ENCODE data around the gene NDFIP2. TPM values are rescaled to one million over a fixed set of nuclear protein-coding genes. Genes with fewer than 3 reads are reported as not detected.

The NDFIP2 gene
- total and polyA plus RNA-seq, 3 experiments from 2014 or later, result 5.6 to 102 (median 94.4) TPM

DNA sequence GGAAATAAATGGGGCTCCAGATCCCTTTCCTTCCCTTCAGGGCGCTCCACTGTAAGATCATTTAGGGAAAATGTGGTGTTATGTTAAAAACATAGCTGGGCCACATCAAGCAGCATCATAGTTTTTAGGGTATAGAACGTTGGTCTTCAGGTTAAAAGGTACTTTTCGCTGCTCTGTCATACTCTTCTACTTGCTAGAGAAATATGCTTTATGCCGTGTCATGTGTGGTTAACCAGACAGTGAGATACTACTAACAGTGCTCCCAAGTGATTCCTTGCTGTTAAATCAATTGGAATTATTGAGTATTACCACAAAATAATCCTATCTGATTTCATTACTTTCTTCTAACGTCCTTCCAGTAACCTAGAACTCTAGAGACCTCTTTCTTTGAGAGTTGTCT is 1.1 kb upstream of the NDFIP2 start:
- Histone ChIP-seq H3K27ac (ENCODE audit: low read depth, low read length) (no peak overlapping the region), H3K4me3 (ENCODE audit: low read length) (no peak overlapping the region), H3K4me1 (ENCODE audit: insufficient read depth, low read length) (peaks cover 24% of the 10 kb centered on the region), H3K27me3 (ENCODE audit: insufficient read depth, low read length, poor library complexity, severe bottlenecking) (no peaks in the 10 kb centered on the region), H3K9me3 (ENCODE audit: low read length) (no peaks in the 10 kb centered on the region), H3K36me3 (ENCODE audit: insufficient read depth, low read length) (no peaks in the 10 kb centered on the region)
- H3K36me3 Mint-ChIP-seq, result peaks cover 0 to 2% (median 0%) of the 10 kb centered on the region in 3 donors
- ChIA-PET CTCF (interaction anchor here (2.0 to 2.4 kb wide), 2 partner anchors 22 to 56 kb away, joined by 5 to 16 read pairs; no protein-coding TSS in a partner anchor), POLR2A (no interaction called here)
- H3K27ac Mint-ChIP-seq, result peak overlapping the region in 7 of 8 donors; percentile 61 to 96 (median 91)
- DNase-seq, result peak in 2 of 5 donors; percentile 1 to 8
- H3K4me3 Mint-ChIP-seq, result peak overlapping the region in 5 of 7 donors; percentile 90 to 93 (median 92)
- H3K9me3 Mint-ChIP-seq, result no peaks in the 10 kb centered on the region
- peaks cover 22 to 39% (median 38%) of the 10 kb centered on the region in 3 donors for H3K4me1 Mint-ChIP-seq
- H3K27me3 Mint-ChIP-seq, result peaks cover 0 to 1% of the 10 kb centered on the region in 2 donors

DNA sequence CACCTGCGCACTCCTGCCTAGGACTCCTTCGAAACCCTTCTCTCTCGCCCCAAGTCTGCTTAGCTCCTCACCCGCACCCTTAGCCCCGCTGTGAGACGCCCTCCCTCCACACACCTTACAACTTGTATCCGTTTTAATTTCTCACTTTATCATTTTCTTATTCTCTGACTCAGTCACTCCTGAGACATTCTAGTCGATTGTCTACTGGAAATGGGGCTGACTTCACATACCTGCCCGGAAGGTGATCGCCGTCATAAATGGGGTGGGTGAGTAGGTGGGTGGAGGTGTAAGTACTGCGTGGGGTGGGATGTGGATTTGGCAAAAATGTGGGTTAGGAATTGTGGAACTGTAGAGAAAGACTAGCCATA is 714 bp downstream of the NDFIP2 start:
- Mint-ChIP-seq H3K9me3 (no peaks in the 10 kb centered on the region), H3K27ac (peak overlapping the region; percentile 48 to 96 (median 89)), H3K4me3 (peak overlapping the region; percentile 87 to 93 (median 92)), H3K4me1 (peaks cover 22 to 48% (median 45%) of the 10 kb centered on the region in 3 donors), H3K36me3 (peaks cover 0 to 3% (median 2%) of the 10 kb centered on the region in 3 donors), H3K27me3 (peaks cover 0 to 1% of the 10 kb centered on the region in 2 donors)
- H3K4me3 ChIP-seq (ENCODE audit: low read length), result peak overlapping the region; percentile 77
- peaks cover 24% of the 10 kb centered on the region for H3K4me1 ChIP-seq (ENCODE audit: insufficient read depth, low read length)
- no peaks in the 10 kb centered on the region for H3K9me3 ChIP-seq (ENCODE audit: low read length)
- H3K36me3 ChIP-seq (ENCODE audit: insufficient read depth, low read length), result no peaks in the 10 kb centered on the region
- CTCF ChIA-PET, result interaction anchor here (0.8 to 2.4 kb wide), 9 partner anchors 13 to 90 kb away, joined by 3 to 16 read pairs (median 4); no protein-coding TSS in a partner anchor
- POLR2A ChIA-PET, result interaction anchor here (0.7 to 1.5 kb wide), 2 partner anchors 40 to 76 kb away, joined by 8 to 9 read pairs; partner anchors contain the start of gene RBM26
- no peaks in the 10 kb centered on the region for H3K27me3 ChIP-seq (ENCODE audit: insufficient read depth, low read length, poor library complexity, severe bottlenecking)
- peak overlapping the region; percentile 68 for H3K27ac ChIP-seq (ENCODE audit: low read depth, low read length)
- DNase-seq, result peak; percentile 26 to 59 (median 32)

- Mint-ChIP-seq H3K27ac (peak overlapping the region in 5 of 8 donors; percentile 83 to 96 (median 91)), H3K4me1 (peaks cover 22 to 48% (median 45%) of the 10 kb centered on the region in 3 donors), H3K9me3 (no peaks in the 10 kb centered on the region), H3K27me3 (peaks cover 0 to 1% of the 10 kb centered on the region in 2 donors), H3K36me3 (peaks cover 0 to 3% (median 2%) of the 10 kb centered on the region in 3 donors), H3K4me3 (peak overlapping the region; percentile 87 to 93 (median 92))
- H3K27ac ChIP-seq (ENCODE audit: low read depth, low read length), result no peak overlapping the region
- H3K9me3 ChIP-seq (ENCODE audit: low read length), result no peaks in the 10 kb centered on the region
- H3K27me3 ChIP-seq (ENCODE audit: insufficient read depth, low read length, poor library complexity, severe bottlenecking), result no peaks in the 10 kb centered on the region
- no peak for DNase-seq
- ChIA-PET POLR2A (interaction anchor here (0.6 to 0.7 kb wide), 2 partner anchors 39 to 143 kb away, joined by 5 to 9 read pairs; no protein-coding TSS in a partner anchor), CTCF (interaction anchor here (1.6 to 2.2 kb wide), 3 partner anchors 31 to 90 kb away, joined by 4 to 7 read pairs (median 6); no protein-coding TSS in a partner anchor)
- no peak overlapping the region for H3K4me3 ChIP-seq (ENCODE audit: low read length)
- H3K36me3 ChIP-seq (ENCODE audit: insufficient read depth, low read length), result no peaks in the 10 kb centered on the region
- peaks cover 24% of the 10 kb centered on the region for H3K4me1 ChIP-seq (ENCODE audit: insufficient read depth, low read length)
These were observed 1.5 kb downstream of the NDFIP2 start for GRCh38 chr13:79482281-79482970.

DNA sequence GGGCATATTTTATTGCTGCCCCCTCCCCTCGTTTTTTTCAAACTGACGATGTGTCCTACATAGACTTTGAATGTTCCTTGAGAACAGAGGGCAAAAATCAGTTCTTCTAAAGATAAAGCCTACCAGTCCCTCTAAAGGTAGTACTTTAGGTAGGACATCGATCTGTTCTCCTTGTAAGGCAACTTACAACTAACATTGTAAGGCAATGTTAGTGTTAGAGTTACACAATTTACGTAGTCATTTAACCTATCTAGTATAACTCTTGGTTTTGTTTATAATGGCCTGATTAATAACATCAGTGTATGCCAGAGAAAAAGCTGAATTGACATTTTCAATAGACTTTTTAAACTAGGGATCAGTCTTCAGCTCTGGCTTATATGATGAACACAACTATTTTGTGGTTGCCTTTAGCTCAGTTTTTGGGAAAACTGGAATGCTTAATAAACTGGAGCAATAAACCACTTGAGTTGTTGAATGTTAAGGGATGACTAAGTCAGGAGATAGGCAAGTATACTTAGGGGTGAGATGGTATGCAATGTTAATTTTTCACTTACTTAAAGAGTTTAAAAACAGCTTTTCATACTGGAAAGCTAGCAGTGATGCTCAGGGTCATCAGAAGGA is 2.2 kb downstream of the NDFIP2 start:
- Histone ChIP-seq H3K36me3 (ENCODE audit: insufficient read depth, low read length) (no peaks in the 10 kb centered on the region), H3K4me1 (ENCODE audit: insufficient read depth, low read length) (peaks cover 24% of the 10 kb centered on the region), H3K27ac (ENCODE audit: low read depth, low read length) (no peak overlapping the region), H3K4me3 (ENCODE audit: low read length) (no peak overlapping the region), H3K9me3 (ENCODE audit: low read length) (no peaks in the 10 kb centered on the region), H3K27me3 (ENCODE audit: insufficient read depth, low read length, poor library complexity, severe bottlenecking) (no peaks in the 10 kb centered on the region)
- peaks cover 22 to 53% (median 45%) of the 10 kb centered on the region in 3 donors for H3K4me1 Mint-ChIP-seq
- no peaks in the 10 kb centered on the region for H3K9me3 Mint-ChIP-seq
- CTCF ChIA-PET, result interaction anchor here (1.8 to 2.2 kb wide), 2 partner anchors 58 to 91 kb away, joined by 6 to 7 read pairs; no protein-coding TSS in a partner anchor
- peak overlapping the region in 3 of 7 donors; percentile 2 to 44 (median 21) for H3K4me3 Mint-ChIP-seq
- H3K36me3 Mint-ChIP-seq, result peaks cover 0 to 5% (median 2%) of the 10 kb centered on the region in 3 donors
- H3K27me3 Mint-ChIP-seq, result peaks cover 0 to 1% of the 10 kb centered on the region in 2 donors
- DNase-seq, result no peak
- POLR2A ChIA-PET, result no interaction called here
- no peak overlapping the region for H3K27ac Mint-ChIP-seq

DNA sequence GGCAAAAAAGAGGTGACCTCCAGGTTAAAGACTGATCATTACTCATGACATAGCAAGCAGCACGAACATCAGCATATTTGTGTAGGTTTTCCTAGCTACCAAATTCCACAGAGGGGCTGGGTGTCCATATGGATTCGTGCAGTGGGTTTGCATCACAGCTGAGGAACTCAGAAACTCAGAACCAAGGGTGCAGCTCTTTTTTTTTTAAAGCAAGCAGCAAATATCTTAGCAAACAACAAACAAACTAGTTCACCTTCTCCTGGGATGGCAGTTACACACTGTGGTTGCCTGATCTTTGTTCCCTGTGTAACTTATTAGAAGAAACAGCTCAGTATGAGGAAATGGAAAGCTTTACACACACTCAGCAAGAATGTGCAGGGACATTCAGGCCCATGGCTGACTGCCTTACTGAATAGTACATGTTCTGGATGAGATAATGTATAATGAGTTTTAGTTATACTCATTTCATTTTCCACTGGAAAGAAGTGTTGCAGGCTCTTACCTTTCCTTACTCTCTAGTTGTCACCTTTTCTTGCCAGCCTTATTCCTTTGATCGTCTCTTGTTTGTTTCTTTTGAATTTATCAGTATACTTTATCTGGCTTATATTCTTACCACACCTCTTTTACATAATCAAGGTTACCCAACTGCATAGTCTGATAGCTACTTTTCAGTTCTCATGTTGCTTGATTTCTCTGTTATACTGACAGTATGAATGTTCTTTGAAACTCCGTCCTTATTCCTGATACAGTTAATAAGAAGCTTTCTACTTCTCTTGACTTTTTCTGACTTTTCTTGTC is 4.3 kb downstream of the NDFIP2 start:
- no peak for DNase-seq
- Mint-ChIP-seq H3K4me3 (peak overlapping the region in 1 of 7 donors; percentile 6), H3K36me3 (peaks cover 2 to 7% (median 5%) of the 10 kb centered on the region in 3 donors)

DNA sequence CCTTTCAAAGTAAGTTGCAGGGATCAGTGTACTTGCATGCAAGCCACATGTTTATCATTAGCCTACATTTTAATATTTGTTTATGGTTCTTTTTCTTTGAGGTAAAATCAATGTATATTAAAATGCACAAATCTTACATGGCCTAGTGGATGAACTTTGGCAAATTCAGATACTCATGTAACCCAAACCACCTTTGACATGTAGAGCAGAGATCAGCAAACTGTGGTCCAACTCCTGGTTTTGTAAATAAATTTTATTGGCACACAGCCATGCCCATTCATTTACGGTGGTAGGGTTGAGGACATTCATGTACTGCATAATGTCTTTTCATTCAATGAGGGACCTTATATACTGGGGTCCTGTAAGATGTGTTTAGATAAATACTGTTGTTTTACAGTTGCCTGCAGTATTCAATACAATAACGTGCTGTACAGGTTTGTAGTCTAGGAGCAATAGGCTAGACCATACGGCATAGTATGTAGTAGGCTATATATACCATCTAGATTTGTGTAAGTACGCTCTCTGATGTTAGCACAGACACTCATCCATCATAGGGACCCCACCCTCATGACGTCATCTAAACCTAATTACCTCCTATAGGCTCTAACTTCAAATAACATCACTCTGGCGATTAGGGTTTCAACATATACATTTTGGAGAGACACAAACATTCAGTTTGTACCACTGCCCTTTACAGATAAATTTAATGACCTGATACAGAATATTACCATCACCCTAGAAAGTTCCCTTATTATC is 5.7 kb downstream of the NDFIP2 start:
- H3K4me3 ChIP-seq (ENCODE audit: low read length), result no peak overlapping the region
- H3K4me1 ChIP-seq (ENCODE audit: insufficient read depth, low read length), result peaks cover 16% of the 10 kb centered on the region
- Mint-ChIP-seq H3K27me3 (no peaks in the 10 kb centered on the region), H3K36me3 (peaks cover under 1 to 7% (median 5%) of the 10 kb centered on the region in 3 donors), H3K27ac (no peak overlapping the region), H3K4me1 (peaks cover 11 to 38% (median 28%) of the 10 kb centered on the region in 3 donors), H3K9me3 (no peaks in the 10 kb centered on the region), H3K4me3 (no peak overlapping the region)
- no peak overlapping the region for H3K27ac ChIP-seq (ENCODE audit: low read depth, low read length)
- no peaks in the 10 kb centered on the region for H3K27me3 ChIP-seq (ENCODE audit: insufficient read depth, low read length, poor library complexity, severe bottlenecking)
- DNase-seq, result no peak
- CTCF ChIA-PET, result interaction anchor here (0.8 kb wide), 1 partner anchor 62 kb away, joined by 3 read pairs; no protein-coding TSS in a partner anchor
- no peaks in the 10 kb centered on the region for H3K9me3 ChIP-seq (ENCODE audit: low read length)
- POLR2A ChIA-PET, result no interaction called here
- no peaks in the 10 kb centered on the region for H3K36me3 ChIP-seq (ENCODE audit: insufficient read depth, low read length)

More for the DNA sequence above, 4.3 kb downstream of the NDFIP2 start:
- peaks cover 0 to 1% of the 10 kb centered on the region in 2 donors for H3K27me3 Mint-ChIP-seq
- Histone ChIP-seq H3K36me3 (ENCODE audit: insufficient read depth, low read length) (no peaks in the 10 kb centered on the region), H3K9me3 (ENCODE audit: low read length) (no peaks in the 10 kb centered on the region), H3K4me1 (ENCODE audit: insufficient read depth, low read length) (peaks cover 22% of the 10 kb centered on the region), H3K4me3 (ENCODE audit: low read length) (no peak overlapping the region), H3K27me3 (ENCODE audit: insufficient read depth, low read length, poor library complexity, severe bottlenecking) (no peaks in the 10 kb centered on the region), H3K27ac (ENCODE audit: low read depth, low read length) (no peak overlapping the region)
- ChIA-PET POLR2A (no interaction called here), CTCF (interaction anchor here (1.1 kb wide), 1 partner anchor 56 kb away, joined by 3 read pairs; no protein-coding TSS in a partner anchor)
- H3K27ac Mint-ChIP-seq, result peak overlapping the region in 1 of 8 donors; percentile 29
- H3K9me3 Mint-ChIP-seq, result no peaks in the 10 kb centered on the region
- peaks cover 22 to 41% (median 36%) of the 10 kb centered on the region in 3 donors for H3K4me1 Mint-ChIP-seq

GRCh38 chr13:79490326-79490725 is 9.4 kb downstream of the NDFIP2 start:
- CTCF ChIA-PET, result no interaction called here
- no peak overlapping the region for H3K4me3 ChIP-seq (ENCODE audit: low read length)
- H3K9me3 ChIP-seq (ENCODE audit: low read length), result no peaks in the 10 kb centered on the region

More at GRCh38 chr13:79490326-79490725, 9.4 kb downstream of the NDFIP2 start:
- POLR2A ChIA-PET, result no interaction called here
- peaks cover 16% of the 10 kb centered on the region for H3K4me1 ChIP-seq (ENCODE audit: insufficient read depth, low read length)
- Mint-ChIP-seq H3K4me1 (peaks cover 12 to 50% (median 32%) of the 10 kb centered on the region in 3 donors), H3K27me3 (no peaks in the 10 kb centered on the region), H3K36me3 (peaks cover 0 to 7% (median 5%) of the 10 kb centered on the region in 3 donors), H3K27ac (peak overlapping the region in 1 of 8 donors; percentile 29), H3K9me3 (no peaks in the 10 kb centered on the region), H3K4me3 (no peak overlapping the region)
- no peaks in the 10 kb centered on the region for H3K36me3 ChIP-seq (ENCODE audit: insufficient read depth, low read length)
- H3K27me3 ChIP-seq (ENCODE audit: insufficient read depth, low read length, poor library complexity, severe bottlenecking), result no peaks in the 10 kb centered on the region
- no peak overlapping the region for H3K27ac ChIP-seq (ENCODE audit: low read depth, low read length)
- no peak for DNase-seq
